Measurements from ENCODE around the gene ZNF774.

DNA sequence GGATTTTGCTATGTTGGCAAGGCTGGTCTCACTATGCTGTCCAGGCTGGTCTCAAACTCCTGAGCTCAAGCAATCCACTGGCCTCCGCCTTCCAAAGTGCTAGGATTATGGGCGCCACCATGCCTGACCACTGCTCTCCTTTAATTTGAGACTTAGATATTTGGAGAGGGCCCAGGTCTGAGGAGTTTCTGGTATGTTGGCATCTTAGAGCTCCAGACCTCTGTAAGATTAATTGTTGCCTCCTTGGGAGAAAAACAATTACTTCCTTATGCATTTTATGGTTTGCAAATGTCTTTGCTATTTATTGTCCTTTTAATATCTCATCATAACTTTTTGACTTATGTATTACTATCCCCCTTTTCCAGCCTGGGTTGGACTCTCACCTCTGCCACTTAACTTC lies 2.9 kb downstream of the ZNF774 start:
- no peak for TF ChIP-seq CTCF (IDR thresholded peaks at IDR 0.05; ENCODE audit: insufficient read depth, low read length)
- TF ChIP-seq POLR2AphosphoS5 (IDR thresholded peaks at IDR 0.05; ENCODE audit: low read depth): no peak
- no peak for TF ChIP-seq REST (IDR thresholded peaks at IDR 0.05; ENCODE audit: insufficient replicate concordance, low read depth)

Measured in HL-60 (cell line).